CD4-positive, alpha-beta T cell treated with Interleukin-4 for 1 hour (primary cell): ENCODE results near the gene CDKN1C.

Experiments used
- DNase-seq, 2 donors: peaks; one replicate each; pipeline ENCODE4 v3.0.0-alpha.2; 2020 to 2022

CDKN1C gene

DNA sequence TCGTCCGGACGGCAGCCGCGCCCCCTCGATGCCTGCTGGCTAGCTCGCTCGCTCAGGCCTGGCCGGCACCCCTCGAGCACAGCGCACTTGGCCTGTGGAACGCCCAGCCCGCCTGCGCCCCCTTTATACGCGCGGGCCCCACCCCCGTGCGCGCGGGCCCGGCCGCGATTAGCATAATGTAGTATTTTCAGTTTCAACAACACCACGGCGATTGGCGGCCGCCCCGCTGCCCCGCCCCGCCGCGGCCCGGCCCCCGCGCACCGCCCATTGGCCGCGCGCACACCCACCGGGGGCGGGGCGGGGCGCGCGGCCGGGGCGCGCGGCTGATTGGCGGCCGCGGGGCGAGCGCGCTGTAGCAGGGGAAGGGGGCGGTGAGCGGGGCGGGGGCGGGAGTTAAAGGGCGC lies at the start of gene CDKN1C:
CDKN1C (minus strand) TSS at position 98 of the 404 bp plus-strand sequence. CDS start 319 bp downstream, outside the sequence.
- peak; percentile 85 to 89 for DNase-seq

DNA sequence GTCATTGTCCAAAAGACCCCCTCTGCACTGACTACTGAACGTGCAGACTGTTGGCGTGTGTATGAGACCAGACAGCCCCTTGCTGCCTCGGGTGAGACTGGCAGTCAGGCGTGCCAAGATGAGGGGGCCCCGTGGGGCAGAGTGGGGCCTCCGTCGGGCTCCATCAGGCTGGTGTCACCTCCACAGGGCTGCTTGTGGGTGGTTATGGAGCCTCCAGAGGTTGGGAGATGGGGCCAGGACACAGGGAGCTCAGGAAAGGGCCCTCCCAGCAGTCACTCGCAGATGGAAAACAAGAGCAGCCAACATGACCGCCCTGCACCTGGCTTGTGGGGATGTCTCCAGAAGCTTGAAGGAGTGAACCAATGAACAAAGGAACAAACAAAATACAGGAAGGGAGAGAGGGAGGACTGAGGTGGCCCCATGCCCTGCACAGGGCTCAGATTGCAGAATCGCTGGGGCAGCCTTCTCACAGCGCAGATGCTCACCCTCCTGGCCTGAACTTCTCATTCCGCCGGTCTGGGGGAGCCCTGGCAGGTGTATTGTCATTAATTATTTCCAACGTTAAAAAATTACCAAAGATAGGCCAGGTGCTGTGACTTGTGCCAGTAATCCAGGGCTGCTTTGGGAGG lies 49.1 kb upstream of the CDKN1C start:
- DNase-seq, result no peak

DNA sequence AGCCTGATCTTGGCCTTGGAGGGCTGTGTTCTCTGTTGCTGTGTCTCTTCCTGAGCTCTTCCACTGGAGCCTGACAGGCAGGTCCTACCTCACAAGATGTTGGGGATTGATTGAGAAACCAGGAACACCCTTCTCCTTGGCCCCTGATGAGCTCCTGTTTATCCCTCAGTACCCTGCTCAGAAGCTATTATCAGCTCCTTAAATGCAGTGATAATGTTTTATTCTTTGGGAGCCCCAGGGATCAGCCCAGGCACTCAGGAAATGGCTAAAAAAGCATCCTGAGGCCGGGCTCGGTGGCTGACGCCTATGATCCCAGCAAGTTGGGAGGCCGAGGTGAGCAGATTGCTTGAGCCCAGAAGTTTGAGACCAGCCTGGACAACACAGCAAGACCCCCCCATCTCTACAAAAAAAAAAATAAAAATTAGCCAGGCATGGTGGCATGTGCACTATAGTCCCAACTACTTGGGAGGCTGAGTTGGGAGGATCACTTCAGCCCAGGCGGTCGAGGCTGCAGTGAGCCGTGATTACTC lies 48.5 kb upstream of the CDKN1C start:
- DNase-seq, result no peak

DNA sequence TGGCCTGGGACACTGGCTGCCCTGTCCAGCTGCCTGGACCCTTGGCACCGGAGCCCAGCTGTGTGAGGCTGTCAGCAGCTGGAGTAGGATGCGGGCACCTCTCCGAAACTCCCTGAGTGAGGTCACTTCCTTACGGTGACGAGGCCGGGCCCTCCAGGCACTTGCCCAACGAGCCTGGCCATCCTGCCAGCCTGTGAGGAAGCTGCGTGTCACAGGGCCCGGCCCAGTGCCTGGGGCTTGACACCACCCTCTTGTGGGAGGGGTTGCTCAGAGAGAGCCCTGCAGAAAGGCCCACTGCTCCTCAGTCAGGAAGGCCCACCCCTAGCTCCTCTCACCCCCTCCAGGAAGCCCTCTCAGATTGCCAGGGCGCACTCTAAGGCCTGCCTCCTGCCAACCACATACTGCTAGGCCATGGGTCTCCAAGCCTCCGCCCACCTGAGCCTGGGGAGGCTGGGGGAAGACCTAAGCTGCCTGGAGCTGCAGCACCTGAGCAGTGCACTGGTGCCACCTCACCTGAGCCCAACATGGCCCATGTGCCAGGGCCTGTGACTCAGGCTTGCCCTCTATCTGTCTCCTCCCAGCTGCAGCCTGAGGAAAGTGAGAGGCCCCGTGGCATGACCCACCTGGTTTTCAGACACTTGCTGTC lies 47.9 kb upstream of the CDKN1C start:
- DNase-seq, result peak; percentile 68 to 86

DNA sequence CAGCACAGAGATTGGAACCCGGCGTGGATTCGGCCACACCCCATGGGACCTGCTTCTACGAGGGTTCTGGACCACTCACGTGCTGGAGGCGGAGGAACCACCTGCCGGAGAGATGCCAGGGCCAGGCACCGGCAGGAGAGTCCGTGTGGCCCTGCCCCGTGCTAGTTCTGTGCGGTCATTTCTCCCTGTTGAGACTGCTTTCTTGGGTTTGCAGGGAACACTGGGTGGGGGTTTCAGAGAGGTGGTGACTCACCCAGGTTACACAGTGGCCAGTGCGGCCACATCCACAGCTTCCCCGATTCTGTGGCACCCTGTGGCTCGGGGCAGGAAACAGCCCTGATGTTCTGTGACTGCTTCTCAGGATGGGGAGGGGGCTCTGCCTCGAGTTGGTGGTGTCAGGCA lies 47.3 kb upstream of the CDKN1C start:
- peak in 1 of 2 donors; percentile 71 for DNase-seq

DNA sequence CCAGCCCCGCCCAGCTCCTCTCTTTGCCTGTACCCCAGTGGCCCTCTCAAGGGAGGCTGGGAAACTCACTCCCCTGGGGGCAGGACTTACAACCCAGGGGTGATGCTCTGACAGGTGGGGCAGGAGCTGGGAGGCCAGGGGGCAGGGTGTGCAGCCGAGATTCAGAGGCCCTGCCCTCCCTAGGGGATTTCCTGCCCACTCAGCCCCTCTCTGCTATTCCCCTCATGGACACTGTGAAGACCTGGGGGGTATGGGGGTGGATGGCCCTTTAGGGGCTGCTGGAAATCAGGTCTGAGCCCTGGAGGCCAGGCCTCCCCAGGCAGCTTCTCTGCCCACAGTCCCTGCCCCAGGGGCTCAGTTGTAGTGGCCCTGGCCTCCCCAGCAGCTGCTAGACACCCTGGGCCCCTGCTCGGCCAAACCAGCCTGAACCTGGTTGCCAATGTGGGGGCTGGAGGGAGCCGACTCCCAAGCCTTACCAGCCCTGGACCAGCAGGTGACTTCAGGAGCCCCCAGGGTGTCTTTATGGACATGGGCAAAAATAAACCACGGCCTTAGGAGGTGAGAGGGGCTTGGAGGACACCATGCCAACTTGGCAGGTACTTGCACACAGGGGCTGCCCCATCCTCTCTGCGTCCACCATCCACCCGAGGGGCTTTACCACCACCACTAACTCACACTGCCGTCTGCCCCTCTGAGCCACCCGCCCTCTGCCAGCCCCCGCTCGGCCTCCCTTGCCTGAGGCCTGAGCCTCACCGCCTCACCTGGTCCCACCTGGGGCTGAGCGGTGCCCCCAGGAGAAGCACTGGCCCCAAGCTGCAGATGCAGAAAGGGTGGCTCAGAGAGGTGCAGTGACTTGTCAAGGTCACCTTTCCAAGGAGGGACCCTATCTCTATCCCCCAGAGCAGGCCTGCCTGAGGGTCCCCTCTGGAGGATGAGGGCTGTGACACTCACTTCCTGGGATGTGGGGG lies 46.5 kb upstream of the CDKN1C start:
- no peak for DNase-seq

DNA sequence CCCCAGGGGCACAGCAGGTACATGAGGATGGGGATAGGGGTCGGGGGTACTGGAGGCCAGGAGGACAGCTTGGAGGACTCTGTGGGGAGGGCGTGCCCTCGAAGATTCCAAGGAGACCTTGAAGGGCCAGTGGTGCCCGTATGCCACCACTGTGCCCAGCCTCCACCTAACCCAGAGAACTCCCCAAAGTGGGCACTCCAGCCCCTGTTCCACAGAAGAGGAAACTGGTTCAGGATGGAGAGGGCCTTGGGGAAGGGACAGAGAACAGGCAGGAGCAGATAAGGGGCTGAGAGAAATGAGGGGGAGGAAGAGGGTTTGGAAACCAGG lies 45.8 kb upstream of the CDKN1C start:
- no peak for DNase-seq

DNA sequence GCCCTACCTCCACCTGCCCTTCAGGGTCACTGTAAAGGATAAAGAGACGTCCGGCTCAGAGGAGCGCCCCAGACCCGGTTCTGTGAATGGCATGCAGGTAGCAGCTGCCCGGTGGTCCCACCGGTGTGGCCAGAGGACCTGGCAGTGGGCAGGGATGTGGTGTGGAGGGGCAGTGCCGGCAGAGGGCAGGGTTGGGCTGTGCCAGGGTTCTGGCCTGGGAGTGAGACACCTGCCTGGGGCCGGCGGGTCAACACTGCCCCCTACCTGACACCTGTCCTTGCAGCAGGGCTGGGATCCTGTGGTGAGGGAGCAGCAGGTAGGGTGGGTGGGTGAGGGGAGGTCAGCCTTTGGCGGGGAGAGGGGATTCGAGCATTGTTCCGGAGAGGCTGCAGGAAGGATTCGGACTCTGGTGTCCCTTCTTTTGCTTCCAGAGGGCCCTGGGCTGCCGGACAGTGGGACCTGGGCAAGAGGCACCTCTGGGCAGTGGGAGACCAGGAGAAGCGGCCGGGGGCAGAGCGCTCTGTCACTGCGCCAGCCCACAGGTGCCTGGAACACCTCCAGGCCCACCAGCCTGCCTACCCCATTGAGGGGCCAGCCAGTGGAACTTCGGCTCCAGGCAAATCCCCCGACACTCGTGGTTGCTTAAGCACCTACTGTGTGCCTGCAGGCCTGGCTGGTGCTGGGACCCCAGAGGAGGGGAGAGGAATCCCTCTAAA lies 45.3 kb upstream of the CDKN1C start:
- peak; percentile 52 to 65 for DNase-seq

DNA sequence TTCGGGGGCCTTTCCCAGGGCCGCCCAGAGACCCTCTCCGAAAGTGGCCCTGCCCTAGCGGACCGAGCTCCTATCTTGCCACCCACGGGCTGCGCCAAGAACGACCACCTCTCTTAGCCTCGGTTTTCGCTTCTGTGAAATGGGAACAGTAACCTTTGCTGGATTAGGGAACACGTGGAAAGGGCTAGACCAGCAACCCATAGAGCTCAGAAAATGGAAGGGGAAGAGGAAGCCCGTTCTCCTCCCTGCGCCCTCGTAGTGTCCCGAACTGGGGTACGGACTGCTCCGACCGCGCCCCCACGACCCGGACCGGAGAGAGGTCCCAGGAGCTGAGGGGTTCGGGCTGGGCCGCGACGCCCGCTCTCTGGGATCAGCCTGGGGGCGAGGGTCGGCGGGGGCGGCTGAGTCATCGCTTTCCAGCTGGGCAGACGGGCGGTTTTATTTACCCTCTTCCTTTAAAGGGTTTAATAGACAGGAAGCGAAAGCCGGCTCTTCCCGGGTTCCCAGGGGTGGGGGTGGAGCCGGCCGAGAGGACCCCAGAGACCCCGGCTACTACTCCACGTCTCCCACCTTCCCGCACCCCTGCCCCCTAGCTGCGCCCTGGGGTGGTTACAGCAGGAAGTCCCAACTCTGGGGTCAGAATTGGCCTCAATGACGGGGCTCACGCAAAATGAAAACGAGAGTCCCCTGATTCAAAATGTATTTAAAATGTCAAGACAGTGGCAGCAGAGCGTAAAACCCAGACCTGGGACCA lies 44.6 kb upstream of the CDKN1C start:
- peak; percentile 31 to 33 for DNase-seq

DNA sequence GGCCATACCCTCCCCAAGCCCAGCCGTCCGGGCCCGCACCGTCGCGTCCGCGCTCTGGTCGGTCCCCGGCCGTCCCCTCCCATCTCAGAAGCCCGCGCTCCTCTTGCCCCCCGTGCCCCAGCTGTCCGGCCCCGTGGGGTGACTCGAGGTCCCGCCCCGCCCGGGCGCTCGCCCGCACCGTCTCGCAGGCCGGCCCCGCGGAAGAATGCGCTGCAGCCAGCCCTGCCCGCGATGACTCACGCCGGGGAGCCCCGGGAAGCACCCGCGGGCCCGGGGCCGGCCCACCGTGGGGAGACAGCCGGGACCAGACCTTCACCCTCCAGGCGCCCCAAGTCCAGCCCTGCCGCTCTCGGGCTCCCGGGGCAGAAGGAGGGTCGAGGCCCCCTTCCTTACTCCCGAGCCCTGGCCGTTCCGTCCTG lies 44.0 kb upstream of the CDKN1C start:
- DNase-seq, result peak in 1 of 2 donors; percentile 67

DNA sequence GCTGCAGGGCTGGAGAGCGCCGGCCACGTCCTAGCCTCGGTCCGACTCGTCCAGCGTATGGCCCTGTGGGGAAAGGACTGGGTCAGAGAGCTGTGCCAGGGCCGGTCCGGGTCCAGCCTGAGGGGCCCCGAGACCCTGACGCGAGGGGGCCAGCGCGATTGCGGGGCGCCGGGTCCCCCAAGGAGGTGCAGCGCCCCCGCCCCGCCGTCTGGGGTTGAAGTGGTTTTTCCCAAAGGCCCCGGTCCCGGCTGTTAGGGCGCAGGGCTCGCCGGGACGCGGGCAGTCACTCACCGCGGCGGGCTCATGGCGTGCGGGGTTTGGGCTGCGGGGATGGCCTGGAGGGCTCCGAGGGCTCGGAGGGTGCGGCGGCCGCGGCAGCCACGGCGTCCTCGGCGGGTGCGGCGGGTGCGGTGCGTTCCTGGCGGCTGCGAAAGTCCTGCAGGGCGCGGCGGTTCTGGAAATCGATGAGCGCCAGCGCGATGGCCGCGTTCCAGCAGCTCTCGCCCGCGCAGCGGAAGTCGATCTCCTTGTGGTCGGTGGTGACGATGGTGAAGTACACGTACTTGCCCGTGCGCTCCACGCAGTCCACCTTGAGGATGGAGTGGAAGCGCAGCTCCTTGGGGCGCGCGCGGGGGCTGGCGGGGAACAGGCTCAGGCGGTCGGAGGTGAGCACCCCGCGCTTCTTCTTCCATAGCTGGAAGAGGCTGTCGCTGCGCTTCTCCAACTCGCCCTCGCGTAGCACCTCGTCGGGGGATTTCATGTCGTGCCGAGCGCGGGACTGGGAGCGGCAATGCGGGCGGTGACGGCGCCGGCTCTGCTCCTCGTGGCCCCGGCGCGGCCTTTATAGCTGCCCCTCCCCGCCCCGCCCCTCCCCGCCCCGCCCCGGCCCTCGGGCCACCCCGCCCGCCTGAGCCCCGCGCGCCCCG lies 43.3 kb upstream of the CDKN1C start, which contains the start of gene PHLDA2:
PHLDA2 (minus strand) TSS at position 816 of the 926 bp plus-strand sequence; CDS start at position 760, 56 bp downstream.
- peak; percentile 63 to 64 for DNase-seq

DNA sequence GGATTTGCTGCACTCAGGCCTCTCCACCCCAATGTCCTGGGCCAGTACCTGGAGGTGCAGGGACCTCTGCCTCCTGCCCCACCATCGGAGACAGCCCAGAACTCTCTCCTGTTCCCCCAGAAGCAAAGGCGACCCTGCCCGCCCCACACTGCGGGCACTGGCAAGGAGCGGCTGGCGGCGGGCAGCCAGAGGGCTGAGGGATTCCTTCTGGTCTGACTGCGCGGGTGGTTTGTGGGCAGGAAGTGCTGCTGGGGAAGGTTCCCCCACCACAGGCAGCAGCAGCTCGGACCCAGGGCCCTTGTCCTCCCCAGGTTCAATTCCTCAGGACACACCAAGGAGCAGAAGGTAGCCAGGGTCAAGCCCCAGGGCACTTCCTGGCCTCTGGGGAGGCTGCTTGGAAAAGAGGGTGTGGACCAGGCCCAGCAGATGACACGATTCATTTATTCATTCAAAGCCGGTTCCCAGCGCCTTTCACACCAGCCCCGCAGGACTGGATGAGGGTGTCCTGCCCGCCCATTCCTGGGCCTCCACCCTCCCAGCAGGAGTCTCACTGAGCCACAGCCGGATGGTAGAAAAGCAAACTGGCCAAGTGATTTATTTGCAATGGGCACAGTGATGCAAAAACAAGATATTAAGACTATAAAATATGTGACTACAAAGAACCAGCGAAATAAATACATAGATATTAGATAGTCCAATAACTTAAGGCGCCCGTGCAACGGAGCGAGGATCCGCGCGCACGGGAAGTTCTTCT lies 42.5 kb upstream of the CDKN1C start:
- DNase-seq, result no peak

DNA sequence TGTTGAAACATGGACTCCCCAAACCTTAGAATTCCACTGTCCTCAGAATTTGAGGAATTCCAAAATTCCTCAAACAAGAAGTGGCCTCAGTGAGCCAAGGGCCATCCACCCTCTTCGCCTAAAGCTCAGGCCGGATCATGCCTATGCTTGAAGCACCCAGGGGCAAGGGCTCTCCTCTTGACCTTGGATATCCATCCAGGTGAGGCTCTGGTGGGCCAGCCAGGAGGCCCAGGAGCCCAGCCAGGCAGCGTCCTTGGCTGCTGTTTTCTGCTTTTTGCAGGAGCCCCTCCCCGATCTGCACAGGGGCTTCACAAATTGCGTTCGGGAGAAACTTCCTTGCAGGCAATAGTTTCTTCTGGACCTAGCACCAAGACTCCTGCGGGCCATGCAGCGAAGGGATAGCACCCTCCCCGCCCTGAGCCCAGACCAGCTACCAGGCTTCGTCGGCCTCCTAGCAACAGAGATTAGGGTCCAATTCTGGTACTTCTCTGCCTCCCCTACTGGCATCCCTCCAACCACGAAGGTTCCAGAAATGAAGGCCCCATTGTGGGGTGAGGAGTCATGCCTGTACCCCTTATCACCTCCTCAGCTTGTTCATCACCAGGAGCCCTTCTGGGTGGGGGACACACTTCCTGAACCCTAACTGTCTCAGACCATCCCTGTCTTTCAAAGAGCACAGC lies 41.7 kb upstream of the CDKN1C start:
- DNase-seq, result no peak

DNA sequence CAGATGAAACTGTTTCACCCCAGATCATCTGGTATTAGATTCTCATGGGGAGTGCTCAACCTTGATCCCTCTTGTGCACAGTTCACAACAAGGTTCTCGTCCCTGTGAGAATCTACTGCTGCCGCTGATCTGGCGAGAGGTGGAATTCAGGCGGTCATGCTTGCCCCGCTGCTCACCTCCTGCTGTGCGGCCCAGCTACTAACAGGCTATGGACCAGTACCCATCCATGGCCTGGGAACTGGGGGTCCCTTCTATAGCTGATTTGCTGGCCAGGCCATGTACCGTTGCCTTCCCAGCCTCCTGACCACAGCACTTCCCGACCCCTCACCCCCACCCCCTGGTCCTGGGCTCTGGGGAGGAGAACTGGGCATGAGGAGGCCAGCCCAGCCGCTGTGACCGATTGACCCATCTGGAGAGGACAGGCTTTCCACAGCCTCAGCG lies 41.1 kb upstream of the CDKN1C start:
- no peak for DNase-seq

DNA sequence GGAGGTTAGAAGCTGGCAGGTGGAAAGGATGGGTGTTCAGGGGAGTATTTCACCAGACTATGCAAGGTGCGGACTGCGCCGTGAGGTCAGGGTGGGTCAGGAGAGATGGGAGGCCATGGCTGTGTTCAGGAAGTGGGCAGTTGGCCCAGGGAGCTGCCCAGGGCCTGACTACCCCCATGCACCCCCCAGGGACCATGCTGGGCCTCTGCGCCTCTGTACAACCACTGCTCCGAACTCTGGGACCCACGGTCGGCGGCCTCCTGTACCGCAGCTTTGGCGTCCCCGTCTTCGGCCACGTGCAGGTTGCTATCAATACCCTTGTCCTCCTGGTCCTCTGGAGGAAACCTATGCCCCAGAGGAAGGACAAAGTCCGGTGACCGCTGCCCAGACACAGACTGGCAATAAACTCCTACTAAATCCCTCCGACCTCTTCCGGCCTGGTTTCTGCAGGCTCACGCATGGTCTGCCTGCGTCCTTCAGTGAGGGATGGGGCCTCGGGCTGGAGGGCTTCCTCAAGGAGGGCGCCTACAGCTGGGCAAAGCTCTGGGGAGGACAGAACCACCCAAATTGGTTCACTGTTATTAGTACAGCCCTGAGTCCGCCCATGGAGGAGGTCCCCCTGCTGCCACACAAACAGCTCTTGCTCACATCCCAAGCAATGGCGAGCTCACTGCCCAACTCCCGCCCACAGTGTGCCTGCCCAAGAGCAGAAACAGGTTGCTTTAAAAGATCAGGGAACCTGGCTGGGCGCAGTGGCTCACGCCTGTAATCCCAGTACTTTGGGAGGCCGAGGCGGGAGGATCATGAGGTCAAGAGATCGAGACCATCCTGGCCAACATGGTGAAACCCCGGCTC lies 39.5 kb upstream of the CDKN1C start:
- DNase-seq, result no peak

DNA sequence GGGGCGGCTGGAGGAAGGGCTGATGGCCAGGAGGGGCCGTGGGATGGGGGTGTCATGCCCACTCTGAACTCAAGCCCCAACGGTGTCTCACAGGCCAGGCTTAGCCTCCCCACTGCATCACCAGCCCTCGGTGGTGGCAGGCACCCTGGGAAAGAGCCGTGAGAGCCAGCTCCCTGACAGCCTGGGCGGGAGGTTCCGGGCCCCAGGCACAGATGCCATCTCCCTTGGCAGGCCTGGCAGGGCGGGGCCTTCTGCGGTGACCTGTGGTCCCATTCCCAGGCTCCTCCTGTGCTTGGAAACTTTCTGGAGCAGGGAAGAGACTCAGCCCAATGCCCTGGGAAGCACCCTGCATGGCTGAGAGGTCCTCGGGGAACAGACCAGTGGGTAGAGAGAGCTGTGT lies 38.8 kb upstream of the CDKN1C start:
- no peak for DNase-seq

DNA sequence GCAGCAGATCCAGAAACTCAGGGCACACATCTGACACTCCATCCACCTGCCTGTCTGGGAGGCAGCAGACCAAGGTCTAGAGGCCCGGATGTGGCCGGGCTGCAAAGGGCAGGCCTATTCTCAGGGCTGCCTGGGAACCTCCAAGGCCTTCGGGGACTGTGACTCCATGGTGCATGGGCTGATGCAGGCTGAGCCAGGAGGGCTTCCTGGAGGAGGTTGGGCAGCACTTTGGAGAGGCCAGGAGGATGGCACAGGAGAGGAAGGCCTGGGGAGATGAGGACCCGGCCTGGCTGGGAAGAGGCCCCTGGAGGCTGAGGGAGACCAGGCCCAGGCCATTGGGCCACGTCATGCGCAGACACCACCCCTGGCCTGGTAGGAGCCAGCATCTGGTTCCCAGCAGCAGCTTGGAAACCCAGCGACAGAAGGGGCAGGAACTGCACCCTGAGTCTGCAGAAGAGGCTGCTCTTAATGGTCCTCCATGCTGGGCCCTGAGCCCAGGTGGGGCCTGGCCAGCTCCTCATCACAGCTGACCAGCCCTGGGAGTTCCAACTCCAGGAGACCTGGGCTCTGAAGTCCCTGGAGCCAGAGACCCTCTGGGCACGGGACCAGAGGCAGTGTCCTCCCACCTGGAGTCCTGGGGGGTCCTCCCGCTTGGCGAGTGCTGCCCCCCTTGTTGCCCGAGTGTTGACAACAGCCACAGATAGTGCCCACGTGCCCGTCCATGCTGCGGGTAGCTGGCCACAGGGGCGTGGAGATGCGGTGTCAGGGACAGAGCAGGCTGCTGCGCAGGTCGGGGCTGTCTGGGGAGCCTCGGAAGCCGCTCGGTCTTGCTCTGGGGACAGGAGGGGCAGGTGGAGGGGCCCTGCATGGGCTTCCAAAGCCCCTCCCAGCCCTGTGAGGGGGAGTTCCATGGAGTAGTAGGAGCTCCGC lies 38.1 kb upstream of the CDKN1C start:
- no peak for DNase-seq
